Measurements from ENCODE around the gene HIVEP3. TPM values are rescaled to one million over a fixed set of nuclear protein-coding genes. Genes with fewer than 3 reads are reported as not detected.

The HIVEP3 gene
- total RNA-seq, 1 donor from 2014 or later: 10.1 TPM

GRCh38 chr1:41631971-41632370 lies 286.8 kb downstream of the HIVEP3 start:
- DNase-seq (ENCODE audit: low spot score): no peak

GRCh38 chr1:41631154-41631553 lies 287.6 kb downstream of the HIVEP3 start:
- DNase-seq (ENCODE audit: low spot score): no peak

GRCh38 chr1:41629571-41629970 lies 289.2 kb downstream of the HIVEP3 start:
- DNase-seq (ENCODE audit: low spot score): no peak

- DNase-seq (ENCODE audit: low spot score): no peak
Observed at GRCh38 chr1:41629141-41629540, 289.6 kb downstream of the HIVEP3 start.

- DNase-seq (ENCODE audit: low spot score): no peak
Observed at GRCh38 chr1:41627491-41628280, 291.0 kb downstream of the HIVEP3 start.

GRCh38 chr1:41626616-41627375 lies 291.9 kb downstream of the HIVEP3 start:
- DNase-seq (ENCODE audit: low spot score): peak; percentile 42

- peak; percentile 39 for DNase-seq (ENCODE audit: low spot score)
Observed at GRCh38 chr1:41626146-41626545, 292.6 kb downstream of the HIVEP3 start.

GRCh38 chr1:41623736-41624135 lies 295.0 kb downstream of the HIVEP3 start:
- peak; percentile 34 for DNase-seq (ENCODE audit: low spot score)

- DNase-seq (ENCODE audit: low spot score): peak; percentile 38
Observed at GRCh38 chr1:41622859-41623732, 295.6 kb downstream of the HIVEP3 start.

- peak; percentile 28 for DNase-seq (ENCODE audit: low spot score)
Observed at GRCh38 chr1:41622402-41622801, 296.3 kb downstream of the HIVEP3 start.

- no peak for DNase-seq (ENCODE audit: low spot score)
Observed at GRCh38 chr1:41621791-41622190, 296.9 kb downstream of the HIVEP3 start.

GRCh38 chr1:41621256-41621655 lies 297.5 kb downstream of the HIVEP3 start:
- DNase-seq (ENCODE audit: low spot score): no peak

GRCh38 chr1:41620365-41621169 lies 298.2 kb downstream of the HIVEP3 start:
- peak; percentile 31 for DNase-seq (ENCODE audit: low spot score)

- peak; percentile 45 for DNase-seq (ENCODE audit: low spot score)
Observed at GRCh38 chr1:41619511-41620364, 299.0 kb downstream of the HIVEP3 start.

- peak; percentile 39 for DNase-seq (ENCODE audit: low spot score)
Observed at GRCh38 chr1:41618871-41619270, 299.9 kb downstream of the HIVEP3 start.

- DNase-seq (ENCODE audit: low spot score): peak; percentile 84
Observed at GRCh38 chr1:41618066-41618825, 300.5 kb downstream of the HIVEP3 start.

- DNase-seq (ENCODE audit: low spot score): no peak
Observed at GRCh38 chr1:41617336-41617735, 301.4 kb downstream of the HIVEP3 start.

- peak; percentile 8 for DNase-seq (ENCODE audit: low spot score)
Observed at GRCh38 chr1:41616563-41616962, 302.2 kb downstream of the HIVEP3 start.

GRCh38 chr1:41615981-41616380 lies 302.7 kb downstream of the HIVEP3 start:
- DNase-seq (ENCODE audit: low spot score): peak; percentile 22
